SH-SY5Y (cell line): ENCODE results near the gene DLGAP1.

ENCODE experiments used
- GATA2 ChIP-seq: IDR thresholded peaks from 2 replicates; pipeline ENCODE4 v1.6.1; 2011; ENCODE audit warnings: mild to moderate bottlenecking, low read depth, low read length
- GATA3 ChIP-seq: IDR thresholded peaks from 2 replicates; pipeline ENCODE4 v1.6.1; 2011; ENCODE audit warnings: low read depth, mild to moderate bottlenecking, low read length, moderate library complexity

- no peak for TF ChIP-seq GATA2
- TF ChIP-seq GATA3, result no peak
These were observed 677.4 kb downstream of the DLGAP1 start for GRCh38 chr18:3777719-3778118.
